SK-N-SH (cell line): ENCODE measurements around the gene PKIB. TPM values are rescaled to one million over a fixed set of nuclear protein-coding genes. Genes with fewer than 3 reads are reported as not detected.

ENCODE experiments used
- CTCF ChIA-PET: fragments of 300-600, 350-600 bp; formaldehyde crosslinking; extraction: SDS; loops from one replicate; lab custom pipeline; 2021; lab: Yijun Ruan, JAX
- POLR2A ChIA-PET: fragments of 350-600 bp; sonication (Branson Sonifier 250); formaldehyde crosslinking; extraction: SDS; loops from one replicate; lab custom pipeline; 2020; ENCODE audit warnings: antibody characterized with exemption, inconsistent platforms; lab: Yijun Ruan, JAX
- DNase-seq: peaks from one replicate; pipeline ENCODE4 v3.0.0; 2012
- H2AFZ ChIP-seq: fragments of 200-600 bp; sonication (generic); 2 replicates; pipeline ENCODE4 v1.8.1; 2016; ENCODE audit warnings: antibody characterized with exemption, mild to moderate bottlenecking, low read depth
- H3F3A ChIP-seq: fragments of 200-600 bp; sonication (generic); replicated peaks from 2 replicates; pipeline ENCODE3; 2016; ENCODE audit warnings: antibody characterized with exemption, mild to moderate bottlenecking; ENCODE audit not compliant: insufficient read depth
- H3K27ac ChIP-seq, 2 experiments: fragments of 200-500 bp in 1 of 2; fragments of 200-600 bp in 1 of 2; sonication (Bioruptor generic) in 1 of 2; sonication (generic), shearing (Covaris generic) in 1 of 2; 2 replicates each; pipeline versions ENCODE4 v1.5.1 to v1.6.1; 2014 to 2016; ENCODE audit warnings: low read depth in 2 of 2, inconsistent platforms in 1 of 2, low read length in 1 of 2, mild to moderate bottlenecking in 1 of 2, mixed read lengths in 1 of 2
- H3K27me3 ChIP-seq: fragments of 200-600 bp; sonication (generic), shearing (Covaris generic); 2 replicates; pipeline ENCODE4 v1.6.1; 2016; ENCODE audit warnings: mixed run types; ENCODE audit not compliant: insufficient read depth
- H3K36me3 ChIP-seq, 2 experiments: fragments of 200-500 bp in 1 of 2; fragments of 200-600 bp in 1 of 2; sonication (Bioruptor generic) in 1 of 2; sonication (generic) in 1 of 2; replicated peaks in 1 of 2; 2 replicates each; pipeline versions ENCODE3 to v1.5.1; 2014 to 2016; ENCODE audit warnings: low read length in 1 of 2, mild to moderate bottlenecking in 1 of 2; ENCODE audit not compliant: insufficient read depth in 2 of 2, control insufficient read depth in 1 of 2
- H3K4me1 ChIP-seq, 2 experiments: fragments of 200-500 bp in 1 of 2; fragments of 200-600 bp in 1 of 2; sonication (Bioruptor generic) in 1 of 2; sonication (generic), shearing (Covaris generic) in 1 of 2; 2 replicates each; pipeline versions ENCODE4 v1.5.1 to v1.6.1; 2014 to 2016; ENCODE audit warnings: low read depth in 1 of 2, low read length in 1 of 2, mixed run types in 1 of 2; ENCODE audit not compliant: insufficient read depth in 2 of 2, control insufficient read depth in 1 of 2
- H3K4me2 ChIP-seq: fragments of 200-600 bp; sonication (generic), shearing (Covaris generic); 2 replicates; pipeline ENCODE4 v1.6.1; 2017; ENCODE audit warnings: mixed run types
- H3K4me3 ChIP-seq, 2 experiments: fragments of 200-500 bp in 1 of 2; fragments of 200-600 bp in 1 of 2; sonication (Bioruptor generic) in 1 of 2; sonication (generic), shearing (Covaris generic) in 1 of 2; 2 replicates each; pipeline versions ENCODE4 v1.5.1 to v1.8.1; 2014 to 2016; ENCODE audit warnings: low read depth in 2 of 2, inconsistent platforms in 1 of 2, low read length in 1 of 2, mild to moderate bottlenecking in 1 of 2, mixed read lengths in 1 of 2, moderate library complexity in 1 of 2
- H3K79me2 ChIP-seq: fragments of 200-600 bp; sonication (generic); 2 replicates; pipeline ENCODE4 v1.8.1; 2017; ENCODE audit warnings: mild to moderate bottlenecking; ENCODE audit not compliant: insufficient read depth
- H3K9ac ChIP-seq: fragments of 200-600 bp; sonication (generic); 2 replicates; pipeline ENCODE4 v1.6.1; 2017; ENCODE audit warnings: mixed run types
- H3K9me2 ChIP-seq: fragments of 200-600 bp; sonication (generic); 2 replicates; pipeline ENCODE4 v1.6.1; 2017; ENCODE audit warnings: mixed run types
- H3K9me3 ChIP-seq: fragments of 200-600 bp; sonication (generic); 2 replicates; pipeline ENCODE4 v1.6.1; 2017; ENCODE audit warnings: mixed run types, mild to moderate bottlenecking, moderate library complexity
- H4K20me1 ChIP-seq: fragments of 200-600 bp; sonication (generic); 2 replicates; pipeline ENCODE4 v1.6.1; 2017; ENCODE audit warnings: mild to moderate bottlenecking, mixed run types; ENCODE audit not compliant: insufficient read depth
- CHD2 ChIP-seq: fragments of 150-350 bp; IDR thresholded peaks from 2 replicates; pipeline ENCODE4 v1.6.1; 2018; ENCODE audit warnings: low read length; ENCODE audit not compliant: partially characterized antibody
- ELF1 ChIP-seq: IDR thresholded peaks from 2 replicates; pipeline ENCODE4 v1.4.0; 2012
- EP300 ChIP-seq, 2 experiments: IDR thresholded peaks; 2 replicates each; pipeline versions ENCODE4 v1.4.0 to v1.6.1; 2012; ENCODE audit warnings: borderline replicate concordance in 1 of 2, low read depth in 1 of 2, low read length in 1 of 2
- EZH2phosphoT487 ChIP-seq: fragments of 200-600 bp; sonication (generic); IDR thresholded peaks from 2 replicates; pipeline ENCODE4 v1.6.1; 2017; ENCODE audit warnings: low read depth, mixed run types, mild to moderate bottlenecking, antibody characterized with exemption, moderate library complexity, borderline replicate concordance
- FOSL2 ChIP-seq: IDR thresholded peaks from 2 replicates; pipeline ENCODE4 v1.4.0; 2012; ENCODE audit warnings: low read depth, mild to moderate bottlenecking, moderate library complexity, borderline replicate concordance
- FOXJ3 ChIP-seq: sonication (generic); formaldehyde crosslinking; IDR thresholded peaks from 2 replicates; pipeline ENCODE4 v1.5.1; 2020; ENCODE audit warnings: mild to moderate bottlenecking, missing genetic modification reagents
- FOXM1 ChIP-seq: IDR thresholded peaks from 2 replicates; pipeline ENCODE4 v1.4.0; 2012; ENCODE audit warnings: low read depth, mild to moderate bottlenecking
- GABPA ChIP-seq: IDR thresholded peaks from 2 replicates; pipeline ENCODE4 v1.4.0; 2012; ENCODE audit warnings: low read depth, mild to moderate bottlenecking
- JUND ChIP-seq: IDR thresholded peaks from 2 replicates; pipeline ENCODE4 v1.4.0; 2012
- MEF2A ChIP-seq: IDR thresholded peaks from 2 replicates; pipeline ENCODE4 v1.4.0; 2012; ENCODE audit warnings: low read depth, borderline replicate concordance
- MXI1 ChIP-seq: IDR thresholded peaks from 2 replicates; pipeline ENCODE4 v1.6.1; 2012; ENCODE audit warnings: mild to moderate bottlenecking, low read depth, low read length, improper control_type of control experiment
- RCOR1 ChIP-seq: fragments of 150-350 bp; IDR thresholded peaks from 2 replicates; pipeline ENCODE4 v1.6.1; 2017; ENCODE audit warnings: antibody characterized with exemption, low read length
- RFX5 ChIP-seq: IDR thresholded peaks from 2 replicates; pipeline ENCODE4 v1.6.1; 2012; ENCODE audit warnings: mild to moderate bottlenecking, improper control_type of control experiment, low read length
- RXRA ChIP-seq: IDR thresholded peaks from 2 replicates; pipeline ENCODE4 v1.4.0; 2012; ENCODE audit warnings: low read depth, mild to moderate bottlenecking, borderline replicate concordance
- TCF12 ChIP-seq: IDR thresholded peaks from 2 replicates; pipeline ENCODE4 v1.4.0; 2012
- YY1 ChIP-seq: IDR thresholded peaks from 2 replicates; pipeline ENCODE4 v1.4.0; 2012; ENCODE audit warnings: low read depth, mild to moderate bottlenecking
- WGBS: methylation state at CpG from one replicate; pipeline ENCODE4 v1.1.6; 2017; ENCODE audit warnings: low lambda C conversion rate; 5-methylcytosine and 5-hydroxymethylcytosine counted together
- polyA plus RNA-seq, 3 experiments: library from polyadenylated mRNA; depleted of rRNA; stranded (reverse); fragments of >200 nt; gene quantifications; 2 replicates each; pipeline ENCODE4 v1.2.3, GENCODE V29; 2012
- TF ChIP-seq, protein P1 (sequence below): IDR thresholded peaks from 2 replicates; pipeline ENCODE4 v1.6.1; 2012; ENCODE audit warnings: mild to moderate bottlenecking, low read depth, low read length, moderate library complexity
- TF ChIP-seq, protein P2 (sequence below): fragments of 200-600 bp; sonication (generic); IDR thresholded peaks from 2 replicates; pipeline ENCODE4 v1.6.1; 2017; ENCODE audit warnings: antibody characterized with exemption, mild to moderate bottlenecking, moderate library complexity
- TF ChIP-seq, protein P3 (sequence below): IDR thresholded peaks from 2 replicates; pipeline ENCODE4 v1.4.0; 2012; ENCODE audit warnings: low read depth
- TF ChIP-seq, protein P4 (sequence below): fragments of 150-350 bp; IDR thresholded peaks from 2 replicates; pipeline ENCODE4 v1.6.1; 2016; ENCODE audit warnings: mild to moderate bottlenecking, low read depth, low read length
- TF ChIP-seq, protein P5 (sequence below): IDR thresholded peaks from 2 replicates; pipeline ENCODE4; 2012

Gene PKIB
- polyA plus RNA-seq, 1 of the 3 experiments (the other 2 are of a cell fraction): 0.30 TPM

DNA sequence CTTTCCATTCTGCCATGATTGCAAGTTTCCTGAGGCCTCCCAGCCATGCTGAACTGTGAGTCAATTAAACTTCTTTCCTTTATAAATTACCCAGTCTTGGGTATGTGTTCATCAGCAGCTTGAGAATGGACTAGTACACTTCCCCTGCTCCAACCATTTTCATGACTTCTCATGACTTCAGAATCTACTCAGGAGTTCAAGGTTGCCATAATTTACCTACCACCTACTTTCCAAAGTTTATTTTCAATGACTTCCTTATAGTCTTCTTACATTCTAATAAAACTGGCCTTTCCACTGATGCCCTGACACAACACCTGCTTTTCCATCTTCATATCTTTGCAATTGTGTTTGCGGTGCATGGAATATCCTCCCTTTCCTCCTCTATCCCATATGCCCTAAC, 31.2 kb upstream of the PKIB start (continued):
- TF ChIP-seq, protein P1, sequence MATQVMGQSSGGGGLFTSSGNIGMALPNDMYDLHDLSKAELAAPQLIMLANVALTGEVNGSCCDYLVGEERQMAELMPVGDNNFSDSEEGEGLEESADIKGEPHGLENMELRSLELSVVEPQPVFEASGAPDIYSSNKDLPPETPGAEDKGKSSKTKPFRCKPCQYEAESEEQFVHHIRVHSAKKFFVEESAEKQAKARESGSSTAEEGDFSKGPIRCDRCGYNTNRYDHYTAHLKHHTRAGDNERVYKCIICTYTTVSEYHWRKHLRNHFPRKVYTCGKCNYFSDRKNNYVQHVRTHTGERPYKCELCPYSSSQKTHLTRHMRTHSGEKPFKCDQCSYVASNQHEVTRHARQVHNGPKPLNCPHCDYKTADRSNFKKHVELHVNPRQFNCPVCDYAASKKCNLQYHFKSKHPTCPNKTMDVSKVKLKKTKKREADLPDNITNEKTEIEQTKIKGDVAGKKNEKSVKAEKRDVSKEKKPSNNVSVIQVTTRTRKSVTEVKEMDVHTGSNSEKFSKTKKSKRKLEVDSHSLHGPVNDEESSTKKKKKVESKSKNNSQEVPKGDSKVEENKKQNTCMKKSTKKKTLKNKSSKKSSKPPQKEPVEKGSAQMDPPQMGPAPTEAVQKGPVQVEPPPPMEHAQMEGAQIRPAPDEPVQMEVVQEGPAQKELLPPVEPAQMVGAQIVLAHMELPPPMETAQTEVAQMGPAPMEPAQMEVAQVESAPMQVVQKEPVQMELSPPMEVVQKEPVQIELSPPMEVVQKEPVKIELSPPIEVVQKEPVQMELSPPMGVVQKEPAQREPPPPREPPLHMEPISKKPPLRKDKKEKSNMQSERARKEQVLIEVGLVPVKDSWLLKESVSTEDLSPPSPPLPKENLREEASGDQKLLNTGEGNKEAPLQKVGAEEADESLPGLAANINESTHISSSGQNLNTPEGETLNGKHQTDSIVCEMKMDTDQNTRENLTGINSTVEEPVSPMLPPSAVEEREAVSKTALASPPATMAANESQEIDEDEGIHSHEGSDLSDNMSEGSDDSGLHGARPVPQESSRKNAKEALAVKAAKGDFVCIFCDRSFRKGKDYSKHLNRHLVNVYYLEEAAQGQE: no peak
- TF ChIP-seq FOSL2: no peak
- TF ChIP-seq, all 33 proteins: peak for 0

DNA sequence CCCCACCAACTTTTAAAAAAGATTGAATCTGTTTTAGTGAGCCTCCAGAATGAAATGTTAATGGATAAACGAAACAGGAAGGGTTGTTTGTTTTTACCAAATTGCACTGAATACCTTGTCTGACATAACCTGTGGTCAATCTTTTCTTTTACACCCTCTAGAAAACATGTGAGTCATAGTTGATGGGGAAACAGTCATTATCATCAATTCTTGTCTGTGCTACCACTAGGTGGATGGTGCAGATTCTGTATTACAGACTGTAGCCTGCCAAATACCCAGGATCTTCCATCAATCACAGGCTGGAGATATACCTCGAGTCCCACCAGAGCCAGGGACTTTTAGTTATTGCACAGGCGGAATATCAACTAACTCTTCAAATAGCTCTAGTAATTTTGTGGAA, 29.5 kb upstream of the PKIB start:
- 8% methylated on average over 3 of the region's 3 CpGs for WGBS

More for the DNA sequence above, 29.5 kb upstream of the PKIB start:
- H3K27me3 ChIP-seq: no peaks in the 10 kb centered on the region
- H3K27ac ChIP-seq: no peak overlapping the region
- POLR2A ChIA-PET: no interaction called here
- H2AFZ ChIP-seq: no peak overlapping the region
- H3K4me3 ChIP-seq: no peak overlapping the region
- no peaks in the 10 kb centered on the region for H3K4me1 ChIP-seq
- no peak for DNase-seq
- CTCF ChIA-PET: no interaction called here
- no peaks in the 10 kb centered on the region for H3K9me3 ChIP-seq
- TF ChIP-seq TCF12 (no peak), RCOR1 (no peak), RFX5 (no peak), CHD2 (no peak), MXI1 (no peak), MEF2A (no peak), FOXM1 (no peak), ELF1 (no peak), EZH2phosphoT487 (no peak), EP300 (IDR thresholded peaks at IDR 0.05; ENCODE audit: borderline replicate concordance in 1 of 2, low read depth in 1 of 2, low read length in 1 of 2) (no peak), YY1 (no peak), GABPA (no peak), JUND (no peak), RXRA (no peak), FOXJ3 (CRISPR knock-in tag) (no peak)
- TF ChIP-seq, protein P2, sequence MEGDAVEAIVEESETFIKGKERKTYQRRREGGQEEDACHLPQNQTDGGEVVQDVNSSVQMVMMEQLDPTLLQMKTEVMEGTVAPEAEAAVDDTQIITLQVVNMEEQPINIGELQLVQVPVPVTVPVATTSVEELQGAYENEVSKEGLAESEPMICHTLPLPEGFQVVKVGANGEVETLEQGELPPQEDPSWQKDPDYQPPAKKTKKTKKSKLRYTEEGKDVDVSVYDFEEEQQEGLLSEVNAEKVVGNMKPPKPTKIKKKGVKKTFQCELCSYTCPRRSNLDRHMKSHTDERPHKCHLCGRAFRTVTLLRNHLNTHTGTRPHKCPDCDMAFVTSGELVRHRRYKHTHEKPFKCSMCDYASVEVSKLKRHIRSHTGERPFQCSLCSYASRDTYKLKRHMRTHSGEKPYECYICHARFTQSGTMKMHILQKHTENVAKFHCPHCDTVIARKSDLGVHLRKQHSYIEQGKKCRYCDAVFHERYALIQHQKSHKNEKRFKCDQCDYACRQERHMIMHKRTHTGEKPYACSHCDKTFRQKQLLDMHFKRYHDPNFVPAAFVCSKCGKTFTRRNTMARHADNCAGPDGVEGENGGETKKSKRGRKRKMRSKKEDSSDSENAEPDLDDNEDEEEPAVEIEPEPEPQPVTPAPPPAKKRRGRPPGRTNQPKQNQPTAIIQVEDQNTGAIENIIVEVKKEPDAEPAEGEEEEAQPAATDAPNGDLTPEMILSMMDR: no peak
- TF ChIP-seq, protein P1: no peak
- TF ChIP-seq, protein P3, sequence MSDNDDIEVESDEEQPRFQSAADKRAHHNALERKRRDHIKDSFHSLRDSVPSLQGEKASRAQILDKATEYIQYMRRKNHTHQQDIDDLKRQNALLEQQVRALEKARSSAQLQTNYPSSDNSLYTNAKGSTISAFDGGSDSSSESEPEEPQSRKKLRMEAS: no peak
- TF ChIP-seq, protein P4, sequence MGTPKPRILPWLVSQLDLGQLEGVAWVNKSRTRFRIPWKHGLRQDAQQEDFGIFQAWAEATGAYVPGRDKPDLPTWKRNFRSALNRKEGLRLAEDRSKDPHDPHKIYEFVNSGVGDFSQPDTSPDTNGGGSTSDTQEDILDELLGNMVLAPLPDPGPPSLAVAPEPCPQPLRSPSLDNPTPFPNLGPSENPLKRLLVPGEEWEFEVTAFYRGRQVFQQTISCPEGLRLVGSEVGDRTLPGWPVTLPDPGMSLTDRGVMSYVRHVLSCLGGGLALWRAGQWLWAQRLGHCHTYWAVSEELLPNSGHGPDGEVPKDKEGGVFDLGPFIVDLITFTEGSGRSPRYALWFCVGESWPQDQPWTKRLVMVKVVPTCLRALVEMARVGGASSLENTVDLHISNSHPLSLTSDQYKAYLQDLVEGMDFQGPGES: no peak
- TF ChIP-seq, protein P5, sequence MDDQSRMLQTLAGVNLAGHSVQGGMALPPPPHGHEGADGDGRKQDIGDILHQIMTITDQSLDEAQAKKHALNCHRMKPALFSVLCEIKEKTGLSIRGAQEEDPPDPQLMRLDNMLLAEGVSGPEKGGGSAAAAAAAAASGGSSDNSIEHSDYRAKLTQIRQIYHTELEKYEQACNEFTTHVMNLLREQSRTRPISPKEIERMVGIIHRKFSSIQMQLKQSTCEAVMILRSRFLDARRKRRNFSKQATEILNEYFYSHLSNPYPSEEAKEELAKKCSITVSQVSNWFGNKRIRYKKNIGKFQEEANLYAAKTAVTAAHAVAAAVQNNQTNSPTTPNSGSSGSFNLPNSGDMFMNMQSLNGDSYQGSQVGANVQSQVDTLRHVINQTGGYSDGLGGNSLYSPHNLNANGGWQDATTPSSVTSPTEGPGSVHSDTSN: no peak
- no peaks in the 10 kb centered on the region for H4K20me1 ChIP-seq
- no peaks in the 10 kb centered on the region for H3F3A ChIP-seq
- H3K4me2 ChIP-seq: no peak overlapping the region
- no peaks in the 10 kb centered on the region for H3K36me3 ChIP-seq
- no peaks in the 10 kb centered on the region for H3K79me2 ChIP-seq
- H3K9me2 ChIP-seq: no peaks in the 10 kb centered on the region
- H3K9ac ChIP-seq: no peak overlapping the region
